Mononuclear cell (primary cell): Measurements from ENCODE around the gene CNTN2. TPM values are rescaled to one million over a fixed set of nuclear protein-coding genes. Genes with fewer than 3 reads are reported as not detected.

Experiments used
- H3K27me3 ChIP-seq: 2 replicates; pipeline ENCODE4 v1.6.0; 2011; ENCODE audit warnings: low read length, control low read depth; ENCODE audit not compliant: insufficient read depth
- H3K4me1 ChIP-seq: 2 replicates; pipeline ENCODE4 v1.5.1; 2011; ENCODE audit warnings: mild to moderate bottlenecking, low read length, control low read depth; ENCODE audit not compliant: insufficient read depth
- H3K4me3 ChIP-seq: 2 replicates; pipeline ENCODE4 v1.5.1; 2011; ENCODE audit warnings: mild to moderate bottlenecking, low read length, moderate library complexity
- H3K9me3 ChIP-seq: 2 replicates; pipeline ENCODE4 v1.5.1; 2011; ENCODE audit warnings: low read depth, mild to moderate bottlenecking, control low read depth, low read length
- total RNA-seq: library from RNA; depleted of rRNA; stranded (reverse); fragments of >200 nt; gene quantifications from one replicate; pipeline ENCODE4 v1.2.3, GENCODE V29; 2012

CNTN2 gene
- total RNA-seq = 0.21 TPM

DNA sequence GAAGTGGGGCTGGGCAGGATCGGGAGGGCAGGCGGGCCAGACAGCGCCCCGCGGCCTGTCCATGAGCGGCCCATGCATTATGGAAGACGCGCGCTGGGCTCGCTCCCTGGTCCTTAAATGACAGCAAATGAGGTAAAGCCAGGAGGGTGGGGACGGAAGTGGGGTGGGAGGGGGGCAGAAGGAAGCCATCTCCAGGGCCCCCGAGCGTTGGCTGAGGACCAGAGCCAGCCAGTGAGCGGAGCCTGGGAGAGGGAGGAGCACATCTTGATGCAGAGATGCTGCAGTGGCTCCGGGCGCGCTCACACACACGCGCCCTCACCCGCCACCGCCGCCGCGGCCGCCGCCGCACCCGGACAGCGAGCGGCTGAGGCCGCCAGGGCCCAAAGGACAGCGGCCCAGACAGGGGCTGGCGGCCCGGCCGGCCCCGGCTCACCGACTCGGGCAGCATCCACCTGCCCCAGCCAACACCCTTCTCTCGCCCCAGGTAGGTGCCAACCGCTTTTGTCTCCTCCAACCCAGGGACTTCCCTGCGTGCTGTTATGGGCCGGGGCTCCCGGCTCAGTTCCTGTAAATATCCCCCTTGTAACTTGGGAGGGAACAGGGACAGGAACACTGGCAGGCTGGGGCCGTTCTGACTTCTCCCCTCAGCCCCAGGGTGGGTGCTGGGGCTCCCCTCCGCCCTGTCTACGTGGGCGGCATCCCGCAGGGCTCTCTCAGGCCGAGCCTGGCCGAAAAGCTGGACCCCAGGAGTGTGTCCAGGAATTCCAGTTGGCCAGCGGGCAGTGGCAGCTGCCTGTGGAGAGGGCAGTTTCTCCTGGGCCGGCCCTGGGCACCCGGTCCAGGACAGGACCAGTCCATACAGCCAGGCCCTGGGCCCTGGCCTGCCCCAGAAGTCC lies at the start of gene CNTN2:
TSS of gene CNTN2 (plus strand) at position 302 of the 896 bp plus-strand sequence. CDS start 9,974 bp downstream, outside the sequence.
- H3K9me3 ChIP-seq = no peaks in the 10 kb centered on the region
- H3K27me3 ChIP-seq = peaks cover 32% of the 10 kb centered on the region
- no peaks in the 10 kb centered on the region for H3K4me1 ChIP-seq
- H3K4me3 ChIP-seq = no peak within 1 kb of the TSS

GRCh38 chr1:204994086-204994862 lies 48.7 kb upstream of the CNTN2 start:
- no peaks in the 10 kb centered on the region for H3K27me3 ChIP-seq
- no peak overlapping the region for H3K4me3 ChIP-seq
- H3K4me1 ChIP-seq = peaks cover 30% of the 10 kb centered on the region
- H3K9me3 ChIP-seq = no peaks in the 10 kb centered on the region

DNA sequence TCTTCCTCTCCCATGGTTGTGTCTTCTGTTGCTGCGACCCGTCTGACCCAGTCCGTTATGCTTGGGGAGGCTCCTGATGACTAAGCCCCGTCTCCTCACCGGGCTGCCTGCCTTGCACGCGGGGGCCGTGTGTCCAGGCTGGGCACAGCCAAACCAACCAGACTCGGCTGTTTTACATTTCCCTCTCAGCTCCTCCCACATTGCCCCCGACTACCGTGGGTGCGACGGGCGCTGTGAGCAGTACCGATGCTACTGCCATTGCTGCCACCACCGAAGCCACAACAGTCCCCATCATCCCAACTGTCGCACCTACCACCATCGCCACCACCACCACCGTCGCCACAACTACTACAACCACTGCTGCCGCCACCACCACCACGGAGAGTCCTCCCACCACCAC lies 46.0 kb upstream of the CNTN2 start:
- Histone ChIP-seq H3K27me3 (no peaks in the 10 kb centered on the region), H3K9me3 (no peaks in the 10 kb centered on the region), H3K4me1 (peaks cover 18% of the 10 kb centered on the region), H3K4me3 (no peak overlapping the region)

DNA sequence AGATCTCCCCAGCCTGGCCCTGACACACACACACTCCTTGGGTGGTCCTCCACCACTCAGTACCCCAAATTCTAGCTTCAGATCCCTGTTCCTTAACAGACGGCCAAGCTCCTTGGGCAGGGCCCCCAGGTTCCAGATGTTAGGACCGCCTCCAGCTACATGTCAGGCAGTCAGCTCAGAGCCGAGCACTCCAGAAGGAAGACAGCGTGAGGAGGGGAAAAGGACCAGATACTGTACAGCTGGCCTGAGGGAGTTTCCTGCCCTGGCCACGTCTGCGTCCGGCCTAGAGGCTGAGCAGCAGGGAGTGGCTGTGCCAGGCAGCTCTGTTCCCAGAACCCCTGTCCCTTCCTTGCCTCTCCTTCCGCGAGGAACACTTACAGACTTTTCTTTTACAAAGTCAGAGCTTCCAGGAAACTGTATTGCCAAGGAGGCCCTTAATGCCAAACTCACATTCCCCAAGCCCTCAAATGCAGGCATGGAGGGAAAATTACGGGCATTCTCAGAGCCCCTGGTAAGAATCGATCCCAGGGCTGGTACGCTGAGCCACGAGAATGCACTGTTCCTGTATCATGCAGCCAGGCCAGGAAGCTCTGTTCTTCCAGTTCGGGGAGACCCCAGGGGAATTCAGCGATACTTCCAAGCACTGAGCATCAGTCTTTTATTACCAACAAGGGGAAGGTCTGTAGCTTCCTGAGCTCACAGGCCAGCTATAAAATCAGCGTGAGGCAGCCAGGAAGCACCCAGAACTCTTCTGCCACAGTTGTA lies 45.2 kb upstream of the CNTN2 start:
- no peaks in the 10 kb centered on the region for H3K27me3 ChIP-seq
- H3K4me3 ChIP-seq = no peak overlapping the region
- peaks cover 10% of the 10 kb centered on the region for H3K4me1 ChIP-seq
- no peaks in the 10 kb centered on the region for H3K9me3 ChIP-seq

DNA sequence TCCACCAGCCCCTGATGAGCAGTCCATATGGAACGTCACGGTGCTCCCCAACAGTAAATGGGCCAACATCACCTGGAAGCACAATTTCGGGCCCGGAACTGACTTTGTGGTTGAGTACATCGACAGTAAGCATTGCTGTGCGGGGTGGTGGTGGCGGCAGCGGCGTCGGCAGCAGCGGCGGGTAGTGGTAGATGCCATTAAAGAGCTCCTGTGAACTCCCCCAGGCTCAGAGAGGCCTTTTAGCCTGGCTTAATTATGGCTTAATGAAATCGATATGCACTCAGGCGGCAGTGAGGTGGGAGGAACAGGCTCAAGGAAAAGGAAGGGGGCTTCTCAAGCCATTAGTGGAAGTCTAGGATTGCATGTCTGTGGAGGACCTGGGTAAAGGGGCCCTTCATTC lies 41.9 kb upstream of the CNTN2 start:
- H3K4me3 ChIP-seq = no peak overlapping the region
- H3K4me1 ChIP-seq = no peaks in the 10 kb centered on the region
- H3K9me3 ChIP-seq = no peaks in the 10 kb centered on the region
- H3K27me3 ChIP-seq = no peaks in the 10 kb centered on the region

DNA sequence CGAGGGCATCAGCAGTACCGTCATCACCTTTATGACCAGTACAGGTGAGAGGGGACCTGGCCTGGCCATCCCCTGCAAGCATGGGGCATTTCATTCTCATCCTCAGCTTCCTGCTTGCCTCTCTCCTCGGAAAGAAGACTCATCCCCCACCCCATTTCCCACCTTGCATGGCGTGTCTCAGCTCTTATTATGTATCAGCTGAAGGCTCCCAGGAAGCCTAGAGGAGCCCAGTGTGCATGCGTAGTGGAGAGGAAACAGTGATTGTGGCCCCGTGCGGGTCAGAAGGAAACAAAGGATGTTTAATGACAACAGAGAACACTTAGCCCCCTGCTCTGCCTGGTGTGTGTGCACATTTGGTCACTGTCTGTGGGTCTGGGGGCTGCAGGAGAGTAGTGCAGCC lies 40.3 kb upstream of the CNTN2 start:
- Histone ChIP-seq H3K4me1 (no peaks in the 10 kb centered on the region), H3K9me3 (no peaks in the 10 kb centered on the region), H3K27me3 (no peaks in the 10 kb centered on the region), H3K4me3 (no peak overlapping the region)

DNA sequence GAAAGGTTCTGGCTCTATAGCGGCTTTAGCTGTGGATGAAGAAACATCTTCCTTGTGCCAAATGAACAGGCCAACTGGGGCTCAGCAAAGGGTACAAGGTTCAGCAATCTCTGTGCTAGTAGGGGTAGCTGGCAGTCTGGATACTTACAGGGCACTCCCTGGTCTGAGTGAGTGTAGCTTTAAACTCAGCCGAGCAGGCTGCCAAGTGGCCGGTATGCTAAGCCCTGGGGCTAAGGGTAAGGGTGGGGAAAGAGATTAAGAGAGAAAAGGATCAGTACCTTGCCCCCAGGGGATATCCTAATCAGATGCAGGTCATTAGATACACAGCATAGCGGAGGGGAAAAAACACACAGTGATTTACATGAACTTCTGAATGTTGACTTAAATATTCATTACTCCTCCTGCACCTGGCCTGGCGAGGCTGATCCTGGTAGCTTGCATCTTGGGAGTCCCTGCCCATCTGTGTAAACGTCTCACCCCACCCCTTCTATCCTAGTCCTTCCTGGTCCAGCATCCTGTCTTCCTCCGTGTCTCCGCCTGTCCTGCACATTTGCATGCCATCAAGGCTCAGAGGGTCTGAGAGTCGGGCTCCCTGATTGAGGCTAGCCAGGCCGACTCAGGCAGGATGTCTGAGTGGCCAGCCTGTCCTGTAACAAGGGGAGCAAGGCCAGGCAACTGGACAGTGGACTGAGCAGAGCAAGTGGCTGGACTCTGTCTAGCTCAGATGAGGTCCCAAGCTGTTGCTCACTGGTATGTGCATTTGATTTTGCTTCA lies 39.5 kb upstream of the CNTN2 start:
- no peak overlapping the region for H3K4me3 ChIP-seq
- no peaks in the 10 kb centered on the region for H3K4me1 ChIP-seq
- no peaks in the 10 kb centered on the region for H3K9me3 ChIP-seq
- no peaks in the 10 kb centered on the region for H3K27me3 ChIP-seq

DNA sequence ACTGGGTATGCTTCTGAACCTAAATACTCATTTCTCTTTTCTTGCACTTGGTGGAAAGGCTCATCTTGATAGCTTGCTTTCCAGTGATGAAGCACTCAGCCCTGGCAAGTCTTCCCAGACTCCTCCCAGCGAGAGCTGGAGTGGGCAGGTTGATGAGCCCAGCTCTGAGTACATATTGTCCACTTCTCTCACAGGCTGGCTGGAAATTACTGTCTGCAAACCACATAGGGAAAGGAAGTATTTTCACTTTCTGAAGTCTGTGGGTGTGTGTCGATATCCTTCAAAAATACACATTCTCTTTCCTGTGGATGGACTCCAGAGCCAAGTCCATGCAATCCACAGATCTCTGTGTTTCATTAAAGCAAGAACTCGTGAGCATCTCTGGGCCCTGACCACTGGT lies 38.7 kb upstream of the CNTN2 start:
- no peaks in the 10 kb centered on the region for H3K27me3 ChIP-seq
- no peaks in the 10 kb centered on the region for H3K9me3 ChIP-seq
- no peaks in the 10 kb centered on the region for H3K4me1 ChIP-seq
- no peak overlapping the region for H3K4me3 ChIP-seq

GRCh38 chr1:205008896-205009295 lies 34.1 kb upstream of the CNTN2 start:
- Histone ChIP-seq H3K9me3 (no peaks in the 10 kb centered on the region), H3K27me3 (no peaks in the 10 kb centered on the region), H3K4me1 (no peaks in the 10 kb centered on the region), H3K4me3 (no peak overlapping the region)

DNA sequence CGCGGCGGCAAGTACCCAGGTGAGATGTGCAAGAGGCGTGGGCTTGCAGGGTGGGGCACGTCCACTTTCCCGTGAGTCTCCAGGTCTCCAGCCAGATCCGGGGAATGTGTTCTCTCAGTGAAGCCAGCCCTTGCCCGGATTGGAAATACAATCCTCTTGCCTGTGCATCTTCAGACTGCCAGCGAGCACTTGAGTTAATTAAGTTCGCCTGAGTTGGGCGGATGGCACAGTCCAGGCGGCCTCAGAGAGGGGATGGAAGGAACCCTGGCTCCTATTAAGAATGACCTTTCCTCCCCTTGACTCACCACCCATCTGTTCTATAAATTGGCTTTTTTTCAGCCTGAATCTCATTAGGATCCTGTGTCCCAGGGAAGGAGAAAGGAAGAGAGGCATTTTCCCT lies 33.3 kb upstream of the CNTN2 start:
- H3K4me1 ChIP-seq = no peaks in the 10 kb centered on the region
- H3K27me3 ChIP-seq = no peaks in the 10 kb centered on the region
- H3K9me3 ChIP-seq = no peaks in the 10 kb centered on the region
- H3K4me3 ChIP-seq = no peak overlapping the region

DNA sequence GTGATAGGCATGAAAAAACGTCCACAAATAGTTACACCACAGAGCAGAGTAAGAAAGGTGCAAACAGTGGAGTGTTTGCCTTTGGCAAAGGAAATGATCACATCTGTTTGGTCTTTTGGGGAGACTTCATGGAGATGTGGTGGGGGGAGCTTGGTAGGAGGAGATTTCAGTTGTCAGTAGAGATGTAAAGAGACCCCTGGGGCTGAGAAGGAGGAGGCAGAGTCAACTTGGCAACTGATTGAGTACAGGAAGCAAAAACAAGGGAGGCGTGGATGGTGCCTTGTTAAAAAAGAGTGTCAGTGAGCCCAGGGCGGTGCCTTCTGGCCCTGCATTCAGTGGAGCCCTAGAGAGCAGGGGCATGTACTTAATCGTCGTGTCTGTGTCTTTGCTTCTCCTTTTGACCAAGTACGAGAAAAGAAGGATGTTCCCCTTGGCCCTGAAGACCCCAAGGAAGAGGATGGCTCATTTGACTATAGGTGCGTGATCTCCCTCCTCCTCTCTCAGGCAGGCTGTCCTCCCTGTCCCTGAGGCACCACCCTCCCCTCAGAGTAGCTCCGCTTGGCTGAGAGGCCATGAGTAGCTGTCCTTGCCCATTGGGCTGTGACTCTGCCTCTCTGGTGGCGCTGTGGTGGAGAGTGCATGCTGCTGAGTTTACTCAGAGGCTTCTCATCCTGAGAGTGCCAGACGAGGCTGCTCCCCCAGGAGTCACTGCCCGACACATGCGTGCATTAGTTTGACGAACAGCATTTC lies 30.4 kb upstream of the CNTN2 start:
- H3K4me1 ChIP-seq = no peaks in the 10 kb centered on the region
- H3K4me3 ChIP-seq = no peak overlapping the region
- no peaks in the 10 kb centered on the region for H3K27me3 ChIP-seq
- no peaks in the 10 kb centered on the region for H3K9me3 ChIP-seq

GRCh38 chr1:205013683-205014367 lies 29.2 kb upstream of the CNTN2 start:
- no peaks in the 10 kb centered on the region for H3K4me1 ChIP-seq
- no peaks in the 10 kb centered on the region for H3K9me3 ChIP-seq
- no peak overlapping the region for H3K4me3 ChIP-seq
- no peaks in the 10 kb centered on the region for H3K27me3 ChIP-seq

DNA sequence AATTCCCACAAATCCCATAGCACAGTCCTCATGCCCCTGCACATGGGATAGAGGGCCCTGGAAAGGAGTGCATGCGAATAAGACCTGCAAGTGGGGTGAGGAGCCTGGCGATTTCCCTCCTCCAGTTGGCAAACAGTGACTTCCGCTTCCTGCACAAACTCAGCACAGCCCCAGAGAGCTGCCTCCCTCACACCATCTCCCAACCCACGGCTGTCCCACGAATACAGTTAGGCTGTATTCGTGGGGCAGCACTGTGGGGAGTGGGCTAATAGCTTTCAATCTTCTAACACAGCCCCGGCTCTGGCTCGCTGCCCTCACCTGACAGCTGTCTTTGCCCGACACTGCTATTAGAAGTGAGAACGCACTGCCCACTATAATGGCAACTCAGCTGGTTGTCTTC lies 28.2 kb upstream of the CNTN2 start:
- no peaks in the 10 kb centered on the region for H3K9me3 ChIP-seq
- H3K27me3 ChIP-seq = no peaks in the 10 kb centered on the region
- H3K4me3 ChIP-seq = no peak overlapping the region
- H3K4me1 ChIP-seq = no peaks in the 10 kb centered on the region
